ENCODE results near the gene ARL15. TPM values are rescaled to one million over a fixed set of nuclear protein-coding genes. Genes with fewer than 3 reads are reported as not detected.

The ARL15 gene
- total and polyA plus RNA-seq, 4 donors: 5.7 to 66.2 (median 14.9) TPM

DNA sequence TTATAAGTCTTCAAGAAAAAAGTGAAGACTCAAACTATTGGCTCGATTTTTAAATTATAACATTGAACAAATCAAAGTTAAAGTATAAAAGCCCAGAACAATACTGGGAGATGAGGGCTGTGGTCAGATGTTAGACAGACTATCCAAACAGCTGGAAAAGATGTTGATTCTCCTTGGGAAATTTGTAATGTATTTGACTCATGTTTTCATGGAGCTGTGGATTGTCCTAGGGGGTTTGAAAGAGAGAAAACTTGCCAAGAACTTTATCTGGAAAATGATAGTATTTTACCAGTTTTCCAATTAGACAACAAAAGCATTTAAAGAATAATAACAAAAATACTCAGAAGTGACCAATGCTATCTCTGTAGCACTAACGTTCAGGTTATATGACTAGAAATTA is 339.2 kb downstream of the ARL15 start:
- Histone ChIP-seq H3K4me1 (ENCODE audit: control insufficient read depth in 5 of 5, insufficient read depth in 5 of 5, low read length in 5 of 5) (peaks cover 0 to 8% (median 0%) of the 10 kb centered on the region in 5 donors), H3K36me3 (ENCODE audit: control insufficient read depth in 4 of 4, insufficient read depth in 4 of 4, low read length in 4 of 4) (no peaks in the 10 kb centered on the region), H3K9ac (ENCODE audit: insufficient read depth in 1 of 2, low read length in 2 of 2) (no peak overlapping the region), H3K9me3 (ENCODE audit: control insufficient read depth in 4 of 4, insufficient read depth in 3 of 4, low read length in 3 of 4) (no peaks in the 10 kb centered on the region), H3K27ac (ENCODE audit: low read depth in 1 of 2, low read length in 1 of 2) (no peak overlapping the region), H3K4me3 (no peak overlapping the region), H3K27me3 (ENCODE audit: control insufficient read depth in 3 of 3, insufficient read depth in 3 of 3, low read length in 2 of 3) (no peaks in the 10 kb centered on the region)
- no peak for TF ChIP-seq CTCF (IDR thresholded peaks at IDR 0.05; ENCODE audit: control extremely low read depth, extremely low read depth)
- ATAC-seq (ENCODE audit: insufficient read depth, low FRiP score): no peak
- peak in 2 of 3 donors; percentile 39 to 44 for DNase-seq
- 80 to 88% methylated on average over 2 of the region's 2 CpGs for WGBS, 2 donors

DNA sequence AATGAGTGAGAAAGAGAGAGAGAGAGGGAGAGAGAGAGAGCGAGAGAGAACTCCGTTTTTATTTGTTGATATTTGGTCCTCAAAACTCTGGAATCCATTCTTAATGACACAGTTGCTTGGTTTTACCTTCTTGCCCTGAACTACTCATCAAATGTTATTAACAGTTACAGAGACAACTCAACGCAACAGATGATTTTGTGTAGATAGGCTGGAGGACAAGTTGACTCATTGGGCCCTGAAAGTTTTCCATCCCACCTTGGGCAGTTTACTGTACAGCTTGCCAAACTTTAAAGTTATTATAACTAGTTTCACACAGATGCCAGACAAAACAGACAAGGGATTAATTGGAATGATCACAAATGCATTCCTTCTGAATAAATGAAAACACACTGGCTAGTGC is 339.9 kb downstream of the ARL15 start:
- H3K9ac ChIP-seq (ENCODE audit: insufficient read depth in 1 of 2, low read length in 2 of 2): no peak overlapping the region
- ATAC-seq (ENCODE audit: insufficient read depth, low FRiP score) (no peak), DNase-seq (no peak)
- no peak overlapping the region for H3K27ac ChIP-seq (ENCODE audit: low read depth in 1 of 2, low read length in 1 of 2)
- peaks cover 0 to 8% (median 0%) of the 10 kb centered on the region in 5 donors for H3K4me1 ChIP-seq (ENCODE audit: control insufficient read depth in 5 of 5, insufficient read depth in 5 of 5, low read length in 5 of 5)
- H3K27me3 ChIP-seq (ENCODE audit: control insufficient read depth in 3 of 3, insufficient read depth in 3 of 3, low read length in 2 of 3): no peaks in the 10 kb centered on the region
- no peak for TF ChIP-seq CTCF (IDR thresholded peaks at IDR 0.05; ENCODE audit: control extremely low read depth, extremely low read depth)
- H3K36me3 ChIP-seq (ENCODE audit: control insufficient read depth in 4 of 4, insufficient read depth in 4 of 4, low read length in 4 of 4): no peaks in the 10 kb centered on the region
- H3K9me3 ChIP-seq (ENCODE audit: control insufficient read depth in 4 of 4, insufficient read depth in 3 of 4, low read length in 3 of 4): no peaks in the 10 kb centered on the region
- no peak overlapping the region for H3K4me3 ChIP-seq
- WGBS, 2 donors: 95 to 96% methylated on average over 3 of the region's 3 CpGs

DNA sequence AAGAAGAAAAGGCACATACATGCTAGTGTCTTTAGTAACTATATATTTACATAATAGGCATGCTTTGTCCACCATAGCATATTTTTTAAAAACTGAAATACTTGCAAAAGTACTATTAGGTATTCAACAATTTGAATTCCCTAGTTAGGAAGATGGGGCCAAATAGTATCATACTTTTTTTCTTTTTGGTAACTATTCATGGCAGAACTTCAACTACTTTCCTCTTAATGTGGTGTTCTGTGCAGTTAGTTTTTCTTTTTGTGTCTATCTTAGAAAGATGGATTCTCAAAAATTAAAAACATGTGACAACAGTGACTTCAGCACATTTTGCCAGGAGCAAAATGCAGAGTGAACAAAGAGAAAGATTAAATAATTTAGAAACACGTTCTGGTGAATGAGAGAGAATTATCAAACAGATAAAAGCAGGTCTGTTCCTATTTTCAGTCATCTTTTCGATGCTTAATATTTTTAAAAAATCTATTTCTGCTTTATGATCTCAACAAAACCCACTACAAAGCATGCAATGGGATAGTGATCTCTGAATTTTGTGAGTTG is 341.1 kb downstream of the ARL15 start:
- ATAC-seq (ENCODE audit: insufficient read depth, low FRiP score) (no peak), DNase-seq (no peak)
- Histone ChIP-seq H3K9me3 (ENCODE audit: control insufficient read depth in 4 of 4, insufficient read depth in 3 of 4, low read length in 3 of 4) (no peaks in the 10 kb centered on the region), H3K9ac (ENCODE audit: insufficient read depth in 1 of 2, low read length in 2 of 2) (no peak overlapping the region), H3K4me3 (no peak overlapping the region), H3K27ac (ENCODE audit: low read depth in 1 of 2, low read length in 1 of 2) (no peak overlapping the region), H3K27me3 (ENCODE audit: control insufficient read depth in 3 of 3, insufficient read depth in 3 of 3, low read length in 2 of 3) (no peaks in the 10 kb centered on the region), H3K4me1 (ENCODE audit: control insufficient read depth in 5 of 5, insufficient read depth in 5 of 5, low read length in 5 of 5) (peaks cover 0 to 8% (median 0%) of the 10 kb centered on the region in 5 donors), H3K36me3 (ENCODE audit: control insufficient read depth in 4 of 4, insufficient read depth in 4 of 4, low read length in 4 of 4) (no peaks in the 10 kb centered on the region)
- TF ChIP-seq CTCF (IDR thresholded peaks at IDR 0.05; ENCODE audit: control extremely low read depth, extremely low read depth): no peak
- 85 to 89% methylated on average over 2 of the region's 2 CpGs for WGBS, 2 donors

DNA sequence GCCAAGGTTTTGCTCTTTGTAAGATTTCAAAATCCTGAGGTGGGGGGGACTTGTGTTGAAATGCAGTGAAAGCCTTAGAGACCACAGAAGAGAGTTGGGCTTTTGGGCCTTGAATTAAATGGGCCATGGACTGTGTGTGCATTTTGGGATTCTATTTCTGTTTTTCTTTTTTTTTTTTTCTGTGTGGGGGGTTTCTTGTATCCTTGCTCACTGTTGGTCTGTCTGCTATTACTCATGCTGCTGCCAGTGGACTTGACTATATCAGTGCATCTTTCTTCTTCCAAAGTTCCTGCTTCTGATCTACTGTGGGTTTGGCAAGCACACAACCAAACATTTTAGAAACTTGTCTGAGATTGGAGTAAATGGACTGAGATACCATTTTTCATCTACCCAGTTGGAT is 344.9 kb downstream of the ARL15 start:
- Histone ChIP-seq H3K27me3 (ENCODE audit: control insufficient read depth in 3 of 3, insufficient read depth in 3 of 3, low read length in 2 of 3) (no peaks in the 10 kb centered on the region), H3K4me3 (no peak overlapping the region), H3K9me3 (ENCODE audit: control insufficient read depth in 4 of 4, insufficient read depth in 3 of 4, low read length in 3 of 4) (no peaks in the 10 kb centered on the region), H3K36me3 (ENCODE audit: control insufficient read depth in 4 of 4, insufficient read depth in 4 of 4, low read length in 4 of 4) (peaks cover 0 to 4% (median 0%) of the 10 kb centered on the region in 4 donors), H3K4me1 (ENCODE audit: control insufficient read depth in 5 of 5, insufficient read depth in 5 of 5, low read length in 5 of 5) (no peaks in the 10 kb centered on the region), H3K27ac (ENCODE audit: low read depth in 1 of 2, low read length in 1 of 2) (no peak overlapping the region), H3K9ac (ENCODE audit: insufficient read depth in 1 of 2, low read length in 2 of 2) (no peak overlapping the region)
- ATAC-seq (ENCODE audit: insufficient read depth, low FRiP score) (no peak), DNase-seq (no peak)
- no peak for TF ChIP-seq CTCF (IDR thresholded peaks at IDR 0.05; ENCODE audit: control extremely low read depth, extremely low read depth)

All from lung (tissue), 12 donors.